KMS-11 (cell line): ENCODE results near the gene PLEKHB2.

Source experiments
- H2AFZ ChIP-seq: fragments of 200-600 bp; sonication (generic); 2 replicates; pipeline ENCODE4 v1.6.1; 2016; ENCODE audit warnings: antibody characterized with exemption, mixed run types, low read depth
- H3K27ac ChIP-seq: fragments of 200-600 bp; sonication (generic); 2 replicates; pipeline ENCODE4 v1.6.1; 2016; ENCODE audit warnings: mild to moderate bottlenecking, mixed run types
- H3K27me3 ChIP-seq: fragments of 200-600 bp; sonication (generic); 2 replicates; pipeline ENCODE4 v1.6.1; 2017; ENCODE audit warnings: mild to moderate bottlenecking, low read depth, mixed run types, moderate library complexity; ENCODE audit not compliant: insufficient read depth
- H3K36me3 ChIP-seq: fragments of 200-600 bp; sonication (generic); 2 replicates; pipeline ENCODE4 v1.6.1; 2017; ENCODE audit warnings: mild to moderate bottlenecking, mixed run types; ENCODE audit not compliant: insufficient read depth
- H3K4me1 ChIP-seq: fragments of 200-600 bp; sonication (generic); 2 replicates; pipeline ENCODE4 v1.6.1; 2016; ENCODE audit warnings: mild to moderate bottlenecking, low read depth, mixed run types; ENCODE audit not compliant: poor library complexity, severe bottlenecking
- H3K4me2 ChIP-seq: fragments of 200-600 bp; sonication (generic); 2 replicates; pipeline ENCODE4 v1.7.0; 2016; ENCODE audit warnings: mild to moderate bottlenecking, mixed run types
- H3K4me3 ChIP-seq: fragments of 200-600 bp; sonication (generic); IDR thresholded peaks from 2 replicates; pipeline ENCODE4 v1.6.1; 2017; ENCODE audit warnings: low read depth, low read length, mixed read lengths; ENCODE audit not compliant: insufficient read depth
- H3K79me2 ChIP-seq: fragments of 200-600 bp; sonication (generic); 2 replicates; pipeline ENCODE4 v1.6.1; 2016; ENCODE audit warnings: low read depth, mixed run types; ENCODE audit not compliant: insufficient read depth
- H3K9ac ChIP-seq: fragments of 200-600 bp; sonication (generic); 2 replicates; pipeline ENCODE4 v1.6.1; 2016; ENCODE audit warnings: mild to moderate bottlenecking, mixed run types
- H4K20me1 ChIP-seq: fragments of 200-600 bp; sonication (generic); 2 replicates; pipeline ENCODE4 v1.6.1; 2016; ENCODE audit warnings: mild to moderate bottlenecking, mixed run types; ENCODE audit not compliant: insufficient read depth
- TF ChIP-seq, protein P1 (sequence below): fragments of 200-600 bp; sonication (generic); conservative IDR thresholded peaks from 2 replicates; pipeline ENCODE4 v1.6.1; 2017; ENCODE audit warnings: low read depth, mild to moderate bottlenecking, antibody characterized with exemption, low read length, moderate library complexity, mixed read lengths

PLEKHB2 gene, protein sequence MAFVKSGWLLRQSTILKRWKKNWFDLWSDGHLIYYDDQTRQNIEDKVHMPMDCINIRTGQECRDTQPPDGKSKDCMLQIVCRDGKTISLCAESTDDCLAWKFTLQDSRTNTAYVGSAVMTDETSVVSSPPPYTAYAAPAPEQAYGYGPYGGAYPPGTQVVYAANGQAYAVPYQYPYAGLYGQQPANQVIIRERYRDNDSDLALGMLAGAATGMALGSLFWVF

DNA sequence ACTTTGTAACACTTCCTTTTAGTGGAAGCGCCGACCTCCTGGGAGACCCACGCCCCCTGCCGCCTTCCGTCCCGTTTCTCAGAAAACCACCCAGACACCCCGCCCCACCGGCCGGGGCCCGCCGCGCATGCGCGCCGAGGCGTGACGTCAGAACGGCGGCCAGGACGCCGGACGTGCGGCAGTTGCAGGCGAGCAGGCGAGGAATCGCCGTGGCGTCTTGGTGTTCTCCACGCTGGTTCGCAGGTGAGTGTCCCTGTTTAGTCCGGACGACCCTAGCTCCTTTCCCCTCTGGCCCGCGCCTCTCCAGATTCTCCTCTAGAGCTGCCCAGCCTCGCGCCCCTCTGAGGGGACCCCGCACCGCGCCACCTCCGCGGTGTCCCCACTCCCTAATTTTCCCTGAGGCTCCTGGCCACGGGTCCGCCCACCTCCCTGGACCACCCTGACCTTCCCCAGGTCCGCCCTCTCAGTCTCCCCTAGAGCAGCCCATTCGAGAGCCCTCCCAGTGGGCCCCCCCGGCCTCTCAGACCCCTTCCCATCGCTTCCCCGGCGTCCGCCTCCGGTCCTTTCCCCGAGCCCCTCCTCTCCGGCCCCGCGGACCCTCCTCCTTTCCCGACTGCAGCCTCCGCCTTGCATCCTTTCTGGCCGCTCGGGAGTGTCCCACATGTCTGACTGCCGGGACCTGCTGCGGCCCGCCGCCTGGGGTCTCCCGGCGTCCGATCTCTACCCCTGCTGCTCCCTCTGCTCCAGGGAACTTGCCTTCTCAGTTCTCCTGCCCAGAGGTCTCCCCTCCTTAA is at the start of gene PLEKHB2:
PLEKHB2 (plus strand) TSS at position 181 of the 794 bp plus-strand sequence. CDS start 15,606 bp downstream, outside the sequence.
- Histone ChIP-seq H4K20me1 (no peaks in the 10 kb centered on the region), H3K36me3 (no peaks in the 10 kb centered on the region), H3K4me2 (peak within 1 kb of the TSS; percentile 90), H2AFZ (peak within 1 kb of the TSS; percentile 87), H3K27me3 (no peaks in the 10 kb centered on the region), H3K4me1 (peaks cover 28% of the 10 kb centered on the region), H3K79me2 (peaks cover 52% of the 10 kb centered on the region), H3K27ac (peak within 1 kb of the TSS; percentile 99), H3K4me3 (peak within 1 kb of the TSS; percentile 57), H3K9ac (peak within 1 kb of the TSS; percentile 90)
- TF ChIP-seq, protein P1, sequence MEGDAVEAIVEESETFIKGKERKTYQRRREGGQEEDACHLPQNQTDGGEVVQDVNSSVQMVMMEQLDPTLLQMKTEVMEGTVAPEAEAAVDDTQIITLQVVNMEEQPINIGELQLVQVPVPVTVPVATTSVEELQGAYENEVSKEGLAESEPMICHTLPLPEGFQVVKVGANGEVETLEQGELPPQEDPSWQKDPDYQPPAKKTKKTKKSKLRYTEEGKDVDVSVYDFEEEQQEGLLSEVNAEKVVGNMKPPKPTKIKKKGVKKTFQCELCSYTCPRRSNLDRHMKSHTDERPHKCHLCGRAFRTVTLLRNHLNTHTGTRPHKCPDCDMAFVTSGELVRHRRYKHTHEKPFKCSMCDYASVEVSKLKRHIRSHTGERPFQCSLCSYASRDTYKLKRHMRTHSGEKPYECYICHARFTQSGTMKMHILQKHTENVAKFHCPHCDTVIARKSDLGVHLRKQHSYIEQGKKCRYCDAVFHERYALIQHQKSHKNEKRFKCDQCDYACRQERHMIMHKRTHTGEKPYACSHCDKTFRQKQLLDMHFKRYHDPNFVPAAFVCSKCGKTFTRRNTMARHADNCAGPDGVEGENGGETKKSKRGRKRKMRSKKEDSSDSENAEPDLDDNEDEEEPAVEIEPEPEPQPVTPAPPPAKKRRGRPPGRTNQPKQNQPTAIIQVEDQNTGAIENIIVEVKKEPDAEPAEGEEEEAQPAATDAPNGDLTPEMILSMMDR, result peak; percentile 18; the same call in 1 of the 2 replicates

DNA sequence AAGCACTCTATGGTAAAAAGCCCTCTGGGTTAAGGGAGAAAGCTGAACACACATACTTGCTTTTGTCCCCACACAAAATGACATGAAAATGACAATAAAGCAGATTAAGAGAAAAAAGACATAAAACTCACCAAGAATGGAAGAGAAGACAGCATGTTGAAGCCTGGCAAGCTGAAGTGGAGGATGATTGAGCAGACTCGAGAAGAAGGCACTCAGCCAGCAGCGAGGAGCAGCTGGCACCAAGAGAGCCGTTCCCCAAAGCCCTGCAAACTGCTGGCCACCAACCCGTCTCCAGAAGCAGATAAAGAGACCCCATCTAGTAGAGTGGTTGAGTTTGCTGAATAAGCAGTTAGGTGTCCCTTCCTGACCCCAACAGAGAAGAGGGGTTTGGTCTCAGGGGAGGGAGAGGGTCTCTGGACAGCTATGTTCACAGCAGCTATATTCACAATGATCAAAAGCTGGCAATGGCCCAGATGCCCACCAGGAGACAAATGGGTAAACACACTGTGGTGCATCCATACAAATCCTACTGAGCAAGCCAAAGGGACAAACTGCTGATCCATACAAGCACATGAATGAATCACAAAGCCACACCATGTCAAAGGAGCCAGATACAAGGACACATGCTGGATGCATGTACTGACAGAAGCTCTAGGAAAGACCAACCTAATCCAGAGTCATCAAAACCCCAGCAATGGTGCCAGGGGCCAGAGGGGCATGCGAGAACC is 48.8 kb upstream of the PLEKHB2 start:
- peaks cover 34% of the 10 kb centered on the region for H3K79me2 ChIP-seq

DNA sequence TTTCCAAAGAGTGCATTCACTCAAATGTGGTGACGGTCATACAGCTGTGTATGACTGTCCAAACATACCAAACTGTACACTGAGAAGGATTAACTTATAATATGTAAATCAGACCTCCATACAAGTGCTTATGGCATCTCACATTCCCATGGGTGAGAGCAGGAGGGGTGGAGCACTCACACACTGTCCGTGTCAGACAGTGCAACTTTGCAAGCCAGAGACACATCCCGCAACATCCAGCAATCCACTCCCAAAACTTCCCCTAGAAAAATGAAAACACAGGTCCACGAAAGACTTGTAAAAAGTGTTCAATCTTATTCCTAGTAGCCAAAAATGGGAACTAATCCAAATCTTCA is 48.2 kb upstream of the PLEKHB2 start:
- Histone ChIP-seq H3K36me3 (no peaks in the 10 kb centered on the region), H3K4me1 (no peaks in the 10 kb centered on the region), H3K4me2 (no peak overlapping the region), H3K4me3 (no peak overlapping the region), H2AFZ (no peak overlapping the region), H3K27ac (no peak overlapping the region), H3K79me2 (peaks cover 40% of the 10 kb centered on the region), H3K27me3 (no peaks in the 10 kb centered on the region), H4K20me1 (no peaks in the 10 kb centered on the region), H3K9ac (no peak overlapping the region)
- TF ChIP-seq, protein P1, result no peak

More for the DNA sequence above, 48.8 kb upstream of the PLEKHB2 start:
- TF ChIP-seq, protein P1, result no peak
- H3K27ac ChIP-seq, result no peak overlapping the region
- H3K4me1 ChIP-seq, result no peaks in the 10 kb centered on the region
- no peaks in the 10 kb centered on the region for H3K36me3 ChIP-seq
- H3K4me3 ChIP-seq, result no peak overlapping the region
- no peak overlapping the region for H2AFZ ChIP-seq
- no peaks in the 10 kb centered on the region for H4K20me1 ChIP-seq
- no peak overlapping the region for H3K4me2 ChIP-seq
- H3K27me3 ChIP-seq, result no peaks in the 10 kb centered on the region
- H3K9ac ChIP-seq, result no peak overlapping the region

DNA sequence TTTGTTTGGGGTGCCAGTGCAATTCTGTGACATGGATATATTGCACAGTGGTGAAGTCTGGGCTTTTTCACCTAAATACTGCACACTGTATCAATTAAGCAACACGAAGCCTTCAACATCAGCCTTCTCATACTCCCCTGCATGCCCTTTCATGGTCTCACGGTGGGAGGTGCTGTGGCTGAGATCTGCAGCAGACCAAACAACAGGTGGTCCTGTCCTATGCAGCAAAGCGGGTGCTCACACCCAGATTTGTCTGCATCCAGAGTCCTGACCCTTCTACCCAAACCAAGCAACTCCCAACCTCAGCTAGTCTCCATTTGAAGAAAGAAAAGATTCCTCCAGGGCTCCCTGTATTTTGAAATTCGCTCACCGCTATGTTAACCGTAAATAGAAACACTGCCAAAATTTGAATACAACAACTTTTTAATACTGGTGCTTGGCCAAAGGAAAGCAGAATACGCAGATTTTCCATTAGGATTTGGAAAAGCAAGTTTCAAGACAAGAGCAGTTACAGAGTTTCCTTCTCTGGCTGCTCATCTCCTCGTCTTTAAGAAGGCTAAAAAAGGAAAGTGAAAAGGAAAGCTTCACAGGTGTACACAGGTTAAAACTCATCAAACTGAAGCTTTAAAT is 46.8 kb upstream of the PLEKHB2 start:
- Histone ChIP-seq H3K4me2 (no peak overlapping the region), H3K27ac (no peak overlapping the region), H3K79me2 (peaks cover 49% of the 10 kb centered on the region), H4K20me1 (0 out of 2 replicates have a peak, but pooled peaks cover 3% of the 10 kb centered on the region), H3K9ac (no peak overlapping the region), H3K36me3 (no peaks in the 10 kb centered on the region), H2AFZ (no peak overlapping the region), H3K4me1 (no peaks in the 10 kb centered on the region), H3K27me3 (no peaks in the 10 kb centered on the region), H3K4me3 (no peak overlapping the region)
- TF ChIP-seq, protein P1, result no peak
